Measurements from ENCODE around the gene ISYNA1. TPM values are rescaled to one million over a fixed set of nuclear protein-coding genes. Genes with fewer than 3 reads are reported as not detected.
A peak's percentile ranks its signal among the peaks of the same experiment; 100 is the strongest.

The ISYNA1 gene
- total and polyA plus RNA-seq, 2 of the 13 experiments (the other 11 are each of a cell fraction or from before 2014, with no cell fraction given), result 29.6 to 48.5 TPM

GRCh38 chr19:18385675-18386542 is 52.0 kb downstream of the ISYNA1 start, which contains the start of gene GDF15 (continued):
- TF ChIP-seq RARA (CRISPR knock-in tag; IDR thresholded peaks at IDR 0.05) (peak; percentile 84), NR2C2 (CRISPR knock-in tag; IDR thresholded peaks at IDR 0.05; ENCODE audit: borderline replicate concordance) (peak; percentile 85), ZNF782 (CRISPR knock-in tag; IDR thresholded peaks at IDR 0.05; ENCODE audit: borderline replicate concordance) (peak; percentile 93), ZEB1 (IDR thresholded peaks at IDR 0.05; ENCODE audit: insufficient replicate concordance, low read depth) (no peak), GTF2F1 (IDR thresholded peaks at IDR 0.05; ENCODE audit: low read length) (peak; percentile 94), ZNF777 (CRISPR knock-in tag; IDR thresholded peaks at IDR 0.05) (peak; percentile 78), ZFP90 (CRISPR knock-in tag; IDR thresholded peaks at IDR 0.05; ENCODE audit: borderline replicate concordance) (peak; percentile 91), CHCHD3 (CRISPR knock-in tag; IDR thresholded peaks at IDR 0.05) (no peak), RFXAP (CRISPR knock-in tag; IDR thresholded peaks at IDR 0.05; ENCODE audit: borderline replicate concordance) (peak; percentile 94; the same call in 1 of the 2 replicates), ZNF615 (CRISPR knock-in tag; IDR thresholded peaks at IDR 0.05; ENCODE audit: borderline replicate concordance) (0 out of 2 replicates have a peak, but pooled peaks have one; percentile 25), ARID4A (CRISPR knock-in tag; IDR thresholded peaks at IDR 0.05; ENCODE audit: borderline replicate concordance) (peak; percentile 84), TMF1 (CRISPR knock-in tag; IDR thresholded peaks at IDR 0.05; ENCODE audit: low read depth) (no peak; the same call in 1 of the 2 replicates), ZBTB7B (CRISPR knock-in tag; IDR thresholded peaks at IDR 0.05) (peak; percentile 94), ZSCAN21 (CRISPR knock-in tag; IDR thresholded peaks at IDR 0.05; ENCODE audit: borderline replicate concordance) (peak; percentile 95), MXD3 (CRISPR knock-in tag; IDR thresholded peaks at IDR 0.05) (peak; percentile 74), MLXIP (CRISPR knock-in tag; IDR thresholded peaks at IDR 0.05; ENCODE audit: borderline replicate concordance) (peak; percentile 87; the same call in 1 of the 2 replicates), ZBTB34 (CRISPR knock-in tag; IDR thresholded peaks at IDR 0.05) (no peak; the same call in 1 of the 2 replicates), ZNF382 (CRISPR knock-in tag; IDR thresholded peaks at IDR 0.05; ENCODE audit: borderline replicate concordance) (no peak), RBFOX2 (IDR thresholded peaks at IDR 0.05; ENCODE audit: low read depth, low read length) (peak; percentile 98)
